Activated CD4-positive, alpha-beta T cell treated with anti-CD3 and anti-CD28 coated beads for 4 hours (primary cell): ENCODE results near the gene CELF4.
"Not testable (repeated sequence)": the region's sequence is repeated elsewhere in the genome, so short reads cannot be mapped to it uniquely, and the experiment has no call there.

Experiments
- DNase-seq, 2 donors: peaks; one replicate each; pipeline ENCODE4 v3.0.0-alpha.2; 2020

Gene CELF4

DNA sequence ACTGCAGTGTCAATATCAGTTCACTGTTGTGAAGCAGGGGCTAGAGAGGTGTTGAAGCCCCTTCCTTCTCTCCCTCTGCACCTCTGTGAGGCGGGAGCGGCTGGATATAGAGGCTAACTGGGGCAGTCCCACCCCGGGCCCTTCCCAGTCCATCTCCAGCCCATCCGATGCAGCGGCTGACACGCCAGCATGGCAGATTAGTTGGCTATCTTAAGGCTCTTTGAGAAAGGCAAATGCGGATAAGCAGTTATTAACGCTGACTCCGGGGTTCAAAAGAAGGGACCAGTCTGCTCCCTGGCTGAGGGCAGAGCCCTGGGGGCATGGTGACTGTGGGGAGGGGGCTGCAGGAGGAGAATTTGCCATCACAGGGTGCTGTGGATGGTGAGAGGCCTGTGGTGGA lies 76.6 kb downstream of the CELF4 start:
- DNase-seq = no peak

DNA sequence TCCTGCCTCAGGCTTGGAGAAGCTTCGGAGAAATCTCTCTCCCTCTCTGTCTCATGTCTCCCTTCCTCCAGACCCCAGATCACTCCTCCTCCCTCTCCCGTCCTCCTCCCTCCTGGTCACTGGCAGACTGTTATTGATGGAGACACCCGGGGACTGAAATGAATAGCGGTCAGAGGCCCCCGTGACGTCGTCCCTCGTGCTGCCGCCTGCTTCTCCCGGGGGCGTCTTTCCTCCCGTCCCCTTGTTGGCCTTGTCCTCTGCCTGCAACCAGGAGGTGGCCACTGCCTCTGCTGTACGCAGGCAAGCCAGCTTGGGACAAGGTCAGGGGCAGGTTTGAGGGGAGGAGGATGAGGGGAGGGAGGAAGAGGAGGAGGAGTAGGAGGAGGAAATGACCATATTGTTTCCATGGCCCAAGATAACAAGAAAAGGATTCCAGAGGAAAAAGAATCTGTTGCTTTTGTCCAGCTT lies 78.2 kb downstream of the CELF4 start:
- no peak for DNase-seq

DNA sequence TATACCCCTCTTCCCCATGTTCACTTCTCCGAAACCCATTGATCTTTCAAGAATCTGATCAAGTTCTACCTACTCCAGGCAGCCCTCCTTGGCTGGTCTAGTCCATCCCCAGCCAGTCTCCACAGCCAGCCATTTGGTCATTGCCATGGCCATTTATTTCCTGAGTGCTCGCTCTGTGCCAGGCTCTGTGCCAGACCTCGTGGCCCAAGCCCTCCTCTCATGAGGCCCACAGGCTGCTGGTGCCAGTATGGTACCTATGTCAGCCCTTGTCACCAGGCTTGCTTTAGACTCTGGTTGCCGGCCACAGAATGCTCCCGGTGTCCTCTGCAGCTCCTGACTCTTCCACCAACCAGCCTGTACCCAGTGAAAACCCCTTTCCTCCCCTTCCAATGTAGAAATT lies 78.8 kb downstream of the CELF4 start:
- DNase-seq = no peak

DNA sequence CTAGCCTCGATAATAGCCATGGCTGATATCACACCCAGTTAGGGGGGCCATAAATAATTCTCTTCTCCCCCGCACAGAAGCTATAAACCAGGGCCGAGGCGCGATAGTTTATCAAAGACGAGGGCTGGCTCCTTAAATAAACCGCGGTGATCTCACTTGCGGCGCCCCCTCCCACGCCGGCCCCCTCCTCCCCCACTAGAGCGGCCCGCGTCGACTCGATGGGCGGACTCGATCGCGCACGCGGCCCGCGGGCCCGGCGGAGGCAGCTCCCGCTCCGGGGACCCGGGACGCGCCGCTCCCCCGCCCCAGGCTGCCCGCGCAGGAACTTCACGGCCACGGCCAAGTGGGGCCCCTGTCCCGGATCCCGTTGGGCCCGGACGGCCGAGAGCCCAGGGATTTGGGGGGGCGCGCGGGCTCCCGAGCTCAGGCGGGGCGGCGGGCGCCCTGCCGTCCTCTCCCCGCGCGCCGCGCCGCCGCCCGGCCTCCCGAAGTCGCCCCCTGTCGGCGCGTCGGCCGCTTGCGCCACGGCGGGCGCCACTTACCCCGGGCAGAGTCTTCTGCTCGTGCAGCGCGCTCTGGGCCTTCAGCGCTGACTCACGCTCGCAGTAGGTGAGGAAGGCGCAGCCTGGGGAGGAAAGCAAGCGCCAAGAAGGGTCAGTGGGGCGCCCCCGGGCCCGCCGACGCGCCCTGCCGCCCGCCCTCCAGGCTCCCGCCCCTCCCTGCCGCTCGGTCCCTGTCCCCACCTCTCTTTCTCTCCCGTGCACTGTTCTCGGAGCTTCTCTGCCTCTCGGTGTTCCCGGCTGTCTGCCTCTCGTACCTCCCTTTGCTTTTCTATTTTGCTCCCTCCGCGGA lies 80.4 kb downstream of the CELF4 start:
- DNase-seq = no peak

DNA sequence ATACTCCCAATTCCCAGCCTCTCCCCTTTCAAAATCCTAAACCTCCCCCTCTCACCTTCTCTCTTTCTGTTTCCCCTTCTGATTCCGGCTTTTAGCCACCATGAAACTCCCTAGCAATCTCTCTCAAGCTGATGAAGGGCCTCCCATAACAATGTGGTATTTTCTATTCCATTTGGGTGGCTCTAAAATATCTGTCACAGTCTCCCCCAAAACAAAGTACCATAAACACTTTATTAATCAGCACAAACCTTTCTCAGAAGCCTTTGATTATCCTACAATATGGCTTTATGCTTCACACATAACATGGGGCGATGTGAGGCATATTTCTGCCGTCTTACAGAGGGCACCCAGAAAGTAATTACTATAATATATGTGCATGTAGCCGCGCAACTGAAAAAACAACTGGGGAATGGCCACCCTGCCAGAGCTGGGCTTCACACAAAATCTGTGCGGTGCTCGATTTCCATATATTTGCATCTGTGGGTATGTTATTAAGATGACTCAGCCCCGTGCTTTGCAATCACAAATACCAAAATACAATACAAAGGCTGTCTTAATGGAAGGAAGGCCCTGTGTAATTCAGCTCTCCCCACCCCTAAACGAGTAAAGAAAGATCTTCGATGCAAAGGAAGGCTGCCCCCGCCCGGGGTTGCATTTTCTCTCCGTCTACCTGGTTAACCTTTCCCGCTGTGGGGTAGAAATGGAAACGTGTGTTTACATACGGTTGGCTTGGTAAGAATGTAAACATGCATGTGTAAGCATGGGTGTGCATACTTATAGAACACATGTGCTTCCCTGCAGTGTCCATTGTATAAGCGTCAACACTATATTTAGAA lies 81.4 kb downstream of the CELF4 start:
- no peak for DNase-seq

DNA sequence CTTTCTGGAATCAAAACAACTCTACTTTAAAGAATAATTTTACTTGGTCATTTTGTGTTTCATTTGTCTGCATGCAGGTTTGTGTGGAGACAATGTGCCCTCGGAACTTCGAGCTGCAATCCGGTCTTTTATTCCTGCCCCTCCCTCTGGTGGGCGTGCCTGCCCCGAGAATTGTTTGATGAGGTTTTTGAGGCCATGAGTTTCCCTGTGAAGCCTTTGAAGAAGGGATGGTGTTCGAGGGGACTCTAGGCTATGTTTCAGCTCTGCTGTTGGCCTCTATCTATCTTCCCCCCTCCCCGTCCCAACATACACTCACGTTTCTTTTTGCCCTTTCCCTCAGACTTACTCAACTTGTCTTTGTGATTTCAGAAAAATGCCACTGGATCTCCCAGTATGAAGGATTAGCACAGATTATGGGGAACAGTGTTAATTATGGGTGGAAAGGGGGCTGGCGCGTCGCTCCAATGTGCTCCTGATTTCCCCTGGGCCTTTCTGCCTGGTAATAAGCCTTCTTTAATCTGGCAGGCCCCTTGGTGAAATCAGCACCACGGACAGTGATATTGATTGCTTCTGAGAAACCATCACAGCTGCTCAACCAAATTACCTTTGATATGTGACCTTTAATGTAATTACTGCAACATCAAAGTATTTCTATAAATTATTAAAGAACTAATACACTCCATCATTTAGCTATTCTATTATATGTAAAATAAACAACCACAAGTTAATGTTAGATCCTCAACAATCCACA lies 82.2 kb downstream of the CELF4 start:
- DNase-seq = no peak

DNA sequence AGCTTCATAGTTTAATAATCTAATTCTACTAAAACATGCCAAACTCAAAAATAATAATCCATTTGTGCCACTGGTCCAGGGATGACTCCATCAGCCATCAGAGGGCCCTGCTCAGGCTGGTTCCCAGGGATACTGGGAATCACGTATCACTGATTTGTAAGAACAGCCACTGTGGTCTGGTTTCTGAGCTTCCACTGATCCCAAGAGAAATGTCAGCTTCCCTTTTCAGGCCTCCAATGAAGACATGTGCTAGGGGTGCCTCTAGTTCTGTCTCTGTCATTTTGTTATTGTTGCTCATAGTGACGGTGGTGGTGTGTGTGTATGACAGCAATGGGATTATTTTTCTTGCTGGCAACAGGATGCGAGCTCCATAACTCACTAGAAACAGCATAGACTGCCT lies 83.2 kb downstream of the CELF4 start:
- no peak for DNase-seq

DNA sequence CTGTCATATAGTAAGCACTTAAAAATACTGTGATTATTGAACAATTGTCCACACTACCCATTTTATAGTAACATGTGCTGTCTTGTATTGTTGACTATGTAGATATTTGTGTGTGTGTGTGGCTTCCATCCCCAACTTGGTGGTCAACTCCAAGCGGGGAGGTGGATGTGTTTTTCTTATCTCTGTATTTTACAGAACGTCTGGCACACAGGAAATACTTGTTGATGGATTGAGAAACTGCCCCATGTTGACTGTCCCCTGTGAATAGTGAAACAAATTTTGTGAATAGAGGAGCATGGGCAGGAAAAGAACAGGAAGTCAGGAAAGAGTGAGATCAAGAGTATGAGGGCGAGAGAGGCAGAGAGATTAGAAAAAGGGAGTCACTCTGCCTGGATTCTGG lies 83.6 kb downstream of the CELF4 start:
- no peak for DNase-seq

DNA sequence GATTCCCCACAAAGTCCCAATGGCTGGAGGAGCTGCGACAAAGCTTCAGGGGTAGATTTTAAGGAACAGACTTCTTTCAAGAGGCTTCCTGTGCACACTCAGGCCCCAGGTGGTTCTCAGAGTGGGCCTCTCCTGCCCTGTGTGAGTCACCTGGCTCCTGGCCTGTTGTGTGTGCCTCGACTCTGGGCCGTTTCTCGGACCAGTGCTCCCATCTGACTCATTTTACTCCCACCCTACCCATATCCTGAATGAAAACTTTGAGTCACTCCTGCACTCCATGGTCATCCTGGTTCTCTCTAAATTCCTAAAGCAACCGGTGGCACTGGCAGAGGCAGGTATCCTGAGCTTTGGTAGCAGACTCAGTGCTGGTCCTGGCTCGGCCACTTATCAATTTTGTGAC lies 84.1 kb downstream of the CELF4 start:
- no peak for DNase-seq

DNA sequence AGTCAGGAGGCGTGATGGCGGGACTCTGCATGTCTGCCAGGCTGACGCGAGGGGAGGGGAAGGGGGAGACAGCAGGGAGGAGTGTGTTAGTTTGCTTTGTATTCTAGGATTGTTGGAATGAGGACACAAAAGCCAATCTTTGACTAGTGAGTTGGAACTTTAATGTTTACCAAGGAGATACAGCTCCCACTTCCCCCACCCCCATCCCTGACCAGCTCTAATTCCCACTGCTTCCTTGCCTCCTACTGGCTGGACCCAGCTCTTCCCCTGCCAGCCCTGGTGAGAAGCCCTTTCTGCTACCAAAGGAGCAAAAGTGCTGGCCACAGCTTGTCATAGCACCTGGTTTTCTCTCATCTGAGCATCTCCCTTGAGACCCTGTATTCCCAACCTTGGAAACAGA lies 84.5 kb downstream of the CELF4 start:
- DNase-seq = no peak

DNA sequence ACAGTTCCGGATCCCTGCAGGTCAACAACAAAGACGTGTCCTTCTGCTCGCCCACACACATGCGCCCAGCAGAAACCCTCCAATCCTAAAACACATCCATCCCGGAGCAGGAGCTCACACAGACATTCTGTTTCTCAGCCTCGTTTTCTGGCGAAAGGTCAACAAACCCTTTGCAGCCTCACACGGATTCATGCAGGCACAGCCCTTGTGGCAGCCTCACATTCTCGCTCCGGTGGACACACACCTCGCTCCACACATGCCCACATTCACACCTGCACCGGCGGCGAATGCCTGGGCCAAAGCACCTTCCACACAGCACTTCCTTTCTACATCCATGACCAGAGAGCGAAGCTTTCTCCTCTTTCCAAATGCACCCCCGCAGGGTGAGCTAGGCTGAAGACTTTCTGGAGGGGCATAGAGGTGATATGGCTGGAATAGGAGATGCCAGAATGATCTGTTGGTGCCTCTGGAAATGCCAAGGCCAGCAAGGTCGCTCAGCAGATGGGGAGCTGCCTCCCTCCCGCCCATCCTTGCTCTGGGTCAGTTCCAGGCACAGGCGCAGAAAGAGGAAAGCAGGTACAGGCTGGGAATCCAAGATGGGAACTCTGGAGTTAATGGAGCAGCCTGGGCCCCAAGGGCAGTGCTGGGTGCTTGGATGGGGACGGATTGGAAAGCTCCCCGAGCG lies 88.8 kb downstream of the CELF4 start:
- no peak for DNase-seq

DNA sequence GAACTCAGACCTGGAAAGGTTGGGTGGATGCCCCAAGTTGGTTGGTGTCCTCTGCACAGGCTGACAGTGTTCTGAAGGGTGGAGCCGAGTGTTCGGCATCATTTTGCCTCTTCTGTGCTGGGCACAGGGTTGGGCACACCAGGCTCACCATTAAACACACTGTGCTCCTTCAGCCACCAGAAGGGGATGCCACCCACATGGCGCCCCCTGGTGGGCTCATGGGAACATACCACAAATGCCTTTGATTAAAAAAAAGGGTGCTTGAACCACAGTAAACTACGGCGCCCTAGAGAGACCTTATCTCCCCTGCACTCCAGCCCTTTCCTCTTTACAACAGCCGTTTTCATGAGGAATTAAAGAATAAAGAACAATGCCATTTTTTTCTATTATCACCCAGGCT lies 89.4 kb downstream of the CELF4 start:
- DNase-seq = no peak

DNA sequence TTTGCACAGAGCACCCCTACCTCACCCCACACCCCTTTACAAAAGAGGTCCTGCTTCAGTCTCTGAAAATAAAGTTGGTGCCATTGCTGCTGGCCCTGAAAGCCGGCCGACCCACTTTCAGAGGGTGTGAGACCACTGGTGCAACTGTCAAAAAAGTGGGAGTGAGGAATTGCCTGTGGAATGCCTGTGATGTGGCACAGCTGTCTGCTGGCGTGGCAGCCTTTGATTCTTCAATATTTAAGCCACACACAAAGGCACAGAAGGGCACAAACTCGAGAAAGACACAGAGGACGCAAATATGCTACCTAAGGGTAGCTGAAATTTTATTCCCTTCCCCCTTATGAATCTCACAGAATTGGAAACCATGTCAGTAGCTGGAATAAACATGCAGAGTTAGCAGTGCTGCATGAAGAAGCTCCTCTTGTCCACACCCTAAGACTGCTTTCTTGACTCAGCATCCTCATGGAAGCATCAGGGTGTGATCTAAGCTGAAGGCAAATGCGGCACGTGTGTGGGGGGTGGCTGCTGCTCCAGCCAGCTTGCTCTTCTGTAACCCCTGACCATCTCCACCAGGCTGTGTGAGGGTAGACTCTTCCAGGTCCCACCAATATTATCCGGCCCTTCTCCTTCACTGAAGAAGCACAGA lies 92.3 kb downstream of the CELF4 start:
- DNase-seq = no peak

DNA sequence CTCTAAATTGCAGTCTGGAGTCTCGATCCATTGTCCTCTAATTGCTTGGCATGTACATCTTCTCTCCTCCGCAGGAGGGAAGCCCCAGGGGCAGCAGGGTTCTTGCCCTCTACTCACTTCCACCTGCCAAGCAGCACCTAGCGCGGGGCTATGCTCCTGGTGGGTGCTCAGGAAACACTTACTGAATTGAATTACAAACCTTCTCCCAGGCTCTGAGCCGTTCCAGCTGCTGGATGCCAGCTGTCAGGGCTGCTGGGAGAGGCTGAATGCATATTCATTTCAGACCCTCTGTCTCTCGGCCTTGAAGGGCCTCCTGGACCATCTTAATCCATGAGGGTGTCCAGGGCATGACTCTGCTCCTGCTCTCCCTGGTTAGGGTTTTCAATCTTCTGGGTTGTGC lies 94.0 kb downstream of the CELF4 start:
- DNase-seq = no peak

DNA sequence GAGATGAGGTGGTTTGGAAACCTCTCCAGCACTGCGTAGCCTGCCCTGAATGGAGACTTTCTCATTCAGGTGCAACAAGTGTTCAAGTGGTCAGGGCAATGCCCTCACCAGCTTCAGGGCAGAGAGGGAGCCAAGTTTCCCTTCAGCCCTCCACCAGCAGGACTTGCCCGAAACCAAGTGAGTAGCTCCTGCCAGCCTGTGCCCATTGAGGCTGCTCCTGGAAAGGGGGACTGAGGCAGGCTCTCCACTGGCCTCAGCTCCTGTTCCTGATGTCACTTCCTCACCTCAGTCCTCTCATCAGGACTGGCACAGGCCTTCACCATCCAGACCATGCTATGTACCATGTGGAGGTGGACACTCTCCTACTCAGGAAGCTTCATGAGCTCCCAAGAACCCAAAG lies 94.6 kb downstream of the CELF4 start:
- no peak for DNase-seq

DNA sequence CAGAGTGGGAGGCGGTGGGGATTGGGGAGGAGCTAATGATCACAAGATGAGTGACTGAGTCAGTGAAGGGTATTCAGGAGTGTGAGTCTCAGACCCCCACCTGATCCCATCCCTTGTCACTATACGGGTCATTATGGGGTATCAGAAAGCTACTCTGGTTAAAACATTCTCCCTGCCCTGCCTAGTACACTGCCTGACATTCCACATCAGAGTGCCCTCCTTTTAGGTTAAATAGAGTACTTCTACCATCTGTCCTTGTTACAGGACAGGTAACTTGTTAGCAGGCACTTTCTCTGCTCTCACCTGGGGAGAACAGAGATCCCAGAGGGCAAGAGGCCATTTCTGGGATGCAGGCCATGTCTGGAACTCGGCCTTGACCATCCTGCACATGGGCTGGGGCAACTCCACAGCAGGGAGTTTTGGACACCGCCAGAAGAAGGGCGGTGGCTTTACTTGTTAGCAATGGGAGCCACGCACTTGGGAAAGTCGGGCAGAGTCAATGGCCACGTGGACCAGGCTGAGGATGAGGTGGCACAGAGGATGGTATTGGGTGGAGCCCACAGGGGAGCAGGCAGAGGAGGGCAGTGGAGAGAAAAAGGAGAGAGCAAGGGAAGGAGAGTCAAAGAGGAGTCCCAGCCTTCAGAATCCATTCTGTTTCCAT lies 98.5 kb downstream of the CELF4 start:
- no peak for DNase-seq

DNA sequence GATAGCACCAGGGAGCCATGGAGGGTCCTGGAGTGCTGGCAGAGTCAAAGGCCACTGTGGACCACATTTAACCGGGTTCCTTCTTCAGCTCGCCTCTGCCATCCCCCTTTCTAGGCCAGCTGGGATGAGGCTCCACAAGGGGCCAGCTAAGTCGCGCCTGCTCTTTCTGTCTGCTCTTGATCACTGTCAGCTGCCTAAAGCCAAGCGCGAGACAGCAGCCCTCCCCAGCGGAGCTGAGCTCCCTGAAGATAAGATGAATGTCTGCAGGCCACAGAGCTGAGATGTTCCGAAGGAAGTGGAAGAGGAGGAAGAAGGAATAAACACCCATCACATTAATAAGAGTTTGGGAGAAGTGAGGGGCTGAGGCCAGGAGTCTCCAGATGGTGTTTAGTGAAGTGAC lies 99.6 kb downstream of the CELF4 start:
- no peak for DNase-seq

DNA sequence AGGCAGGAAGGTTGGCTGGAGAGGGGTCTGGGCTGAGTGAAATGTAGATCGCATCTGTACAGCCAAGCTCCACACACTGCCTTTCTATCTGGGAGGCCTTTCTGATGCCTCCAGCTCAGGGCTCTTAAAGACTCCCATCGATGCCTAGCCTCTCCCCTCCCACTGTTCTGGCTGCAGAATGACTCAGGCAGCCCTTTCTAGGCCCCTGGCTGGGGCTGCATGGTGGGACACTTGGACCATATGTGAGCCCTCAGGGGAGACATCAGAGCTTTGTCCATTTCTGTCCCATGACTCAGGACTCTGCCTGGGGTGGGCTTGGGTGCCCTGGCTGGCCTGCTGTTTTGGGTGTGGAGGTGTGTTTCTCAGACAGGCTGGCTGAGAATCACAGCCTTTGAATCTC lies 101.3 kb downstream of the CELF4 start:
- DNase-seq = no peak

DNA sequence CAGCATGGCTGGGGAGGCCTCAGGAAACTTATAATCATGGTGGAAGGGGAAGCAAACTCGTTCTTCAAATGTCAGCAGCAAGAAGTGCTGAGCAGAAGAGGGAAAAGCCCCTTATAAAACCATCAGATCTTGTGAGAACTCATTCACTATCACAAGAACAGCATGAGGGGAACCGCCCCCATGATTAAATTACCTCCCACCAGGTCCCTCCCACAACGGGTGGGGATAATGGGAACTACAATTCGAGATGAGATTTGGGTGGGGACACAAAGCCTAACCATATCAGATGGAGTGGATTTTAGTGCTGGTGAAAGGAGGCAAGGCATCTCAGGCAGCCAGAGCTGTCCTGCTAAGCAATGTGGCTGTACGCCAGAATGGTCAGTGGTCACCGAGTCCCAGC lies 104.3 kb downstream of the CELF4 start:
- DNase-seq = not testable (repeated sequence)

DNA sequence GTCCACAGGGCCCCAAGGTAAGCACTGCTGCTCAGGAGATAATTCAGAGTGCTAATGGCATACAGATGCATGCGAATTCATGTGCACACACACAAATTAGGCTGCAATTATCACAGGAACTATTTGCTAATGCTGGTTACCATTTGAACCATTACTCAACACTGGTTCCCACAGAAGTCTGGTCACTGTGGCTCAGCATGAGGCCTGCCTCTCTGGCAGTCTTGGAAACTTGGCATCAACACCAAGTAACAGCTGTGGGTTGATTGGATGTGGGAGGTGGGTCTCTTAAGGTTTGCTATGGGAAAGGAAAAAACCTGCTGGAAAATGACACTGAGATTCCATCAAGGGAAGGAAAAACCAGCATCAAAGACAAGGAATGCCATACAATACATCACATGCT lies 105.0 kb downstream of the CELF4 start:
- no peak for DNase-seq

DNA sequence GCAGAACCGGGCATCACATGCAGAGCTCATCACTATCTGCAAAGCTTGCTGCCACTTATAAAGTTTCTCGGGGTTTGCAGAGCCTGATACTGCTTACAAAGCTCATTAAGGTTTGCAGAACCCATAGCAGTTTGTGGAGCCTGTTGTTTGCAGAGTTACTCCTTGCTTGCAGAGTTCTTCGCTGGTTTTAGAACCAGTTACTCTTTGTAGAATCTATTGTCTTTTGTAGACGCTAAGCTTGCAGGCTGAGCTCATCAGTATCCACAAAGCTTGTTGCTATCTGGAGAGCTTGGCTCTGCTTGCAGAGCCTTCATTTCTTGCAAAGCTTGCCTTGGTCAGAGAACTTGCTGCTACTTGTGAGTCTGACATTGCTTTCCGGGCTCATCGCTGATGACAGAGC lies 106.9 kb downstream of the CELF4 start:
- DNase-seq = no peak

DNA sequence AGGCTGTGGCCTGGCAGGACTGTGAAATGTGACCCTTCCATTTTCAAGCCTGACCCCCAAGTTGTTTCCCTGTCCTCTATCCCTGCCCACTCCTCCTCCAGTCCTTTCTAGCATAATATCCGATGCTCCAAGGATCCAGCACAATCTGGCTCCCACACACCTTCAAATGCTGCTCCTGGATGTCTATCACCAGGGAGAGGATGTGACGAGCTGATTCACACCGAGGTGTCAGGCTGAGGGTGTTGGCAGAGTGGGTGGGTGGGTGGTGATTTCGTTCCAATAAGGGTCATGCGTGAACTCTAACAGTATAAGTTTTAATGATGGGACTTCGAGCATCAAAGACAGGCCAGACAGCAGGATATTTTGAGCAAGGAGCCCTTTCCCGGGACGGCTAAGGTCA lies 107.8 kb downstream of the CELF4 start:
- DNase-seq = no peak
